ENCODE results near the gene PRRC1. TPM values are rescaled to one million over a fixed set of nuclear protein-coding genes. Genes with fewer than 3 reads are reported as not detected.

The PRRC1 gene
- total RNA-seq, 1 experiment from 2014 or later, result 26.6 TPM

Other genes starting within 250 kb of the PRRC1 start
- gene MEGF10, start 226.8 kb upstream of the PRRC1 start, total RNA-seq (2014; rRNA removed; shearing (Covaris generic)), result not detected in 2 replicates
- not detected in 2 replicates for gene CTXN3, start 131.4 kb downstream of the PRRC1 start, total RNA-seq (2014; rRNA removed; shearing (Covaris generic))
- gene CCDC192, start 185.8 kb downstream of the PRRC1 start, total RNA-seq (2014; rRNA removed; shearing (Covaris generic)), result not detected in 2 replicates